Measurements from ENCODE around the gene LARGE1.

The LARGE1 gene

GRCh38 chr22:33274214-33275072 is 645.8 kb downstream of the LARGE1 start:
- DNase-seq: peak; percentile 5 to 28

- DNase-seq: no peak
These were observed 647.4 kb downstream of the LARGE1 start for GRCh38 chr22:33272871-33273270.

GRCh38 chr22:33272180-33272579 is 648.1 kb downstream of the LARGE1 start:
- no peak for DNase-seq

- DNase-seq: no peak
These were observed 648.7 kb downstream of the LARGE1 start for GRCh38 chr22:33271390-33272161.

GRCh38 chr22:33270596-33270995 is 649.7 kb downstream of the LARGE1 start:
- DNase-seq: no peak

- DNase-seq: no peak
These were observed 658.6 kb downstream of the LARGE1 start for GRCh38 chr22:33261699-33262098.

GRCh38 chr22:33260498-33260897 is 659.8 kb downstream of the LARGE1 start:
- DNase-seq: no peak

- DNase-seq: no peak
These were observed 664.5 kb downstream of the LARGE1 start for GRCh38 chr22:33255791-33256190.

- DNase-seq: no peak
These were observed 671.3 kb downstream of the LARGE1 start for GRCh38 chr22:33248948-33249347.

GRCh38 chr22:33247758-33248157 is 672.5 kb downstream of the LARGE1 start:
- no peak for DNase-seq

- no peak for DNase-seq
These were observed 678.2 kb downstream of the LARGE1 start for GRCh38 chr22:33242078-33242477.

- DNase-seq: no peak
These were observed 679.3 kb downstream of the LARGE1 start for GRCh38 chr22:33240888-33241475.

- no peak for DNase-seq
These were observed 688.2 kb downstream of the LARGE1 start for GRCh38 chr22:33232071-33232470.

- DNase-seq: no peak
These were observed 692.5 kb downstream of the LARGE1 start for GRCh38 chr22:33227791-33228190.

- DNase-seq: no peak
These were observed 695.4 kb downstream of the LARGE1 start for GRCh38 chr22:33224841-33225240.

All from activated CD4-positive, alpha-beta T cell treated with anti-CD3 and anti-CD28 coated beads, Interleukin-2, amount 50 U/mL, for 48 hours (primary cell).